ENCODE data around the gene RMND5B.

- TF ChIP-seq, protein P1, sequence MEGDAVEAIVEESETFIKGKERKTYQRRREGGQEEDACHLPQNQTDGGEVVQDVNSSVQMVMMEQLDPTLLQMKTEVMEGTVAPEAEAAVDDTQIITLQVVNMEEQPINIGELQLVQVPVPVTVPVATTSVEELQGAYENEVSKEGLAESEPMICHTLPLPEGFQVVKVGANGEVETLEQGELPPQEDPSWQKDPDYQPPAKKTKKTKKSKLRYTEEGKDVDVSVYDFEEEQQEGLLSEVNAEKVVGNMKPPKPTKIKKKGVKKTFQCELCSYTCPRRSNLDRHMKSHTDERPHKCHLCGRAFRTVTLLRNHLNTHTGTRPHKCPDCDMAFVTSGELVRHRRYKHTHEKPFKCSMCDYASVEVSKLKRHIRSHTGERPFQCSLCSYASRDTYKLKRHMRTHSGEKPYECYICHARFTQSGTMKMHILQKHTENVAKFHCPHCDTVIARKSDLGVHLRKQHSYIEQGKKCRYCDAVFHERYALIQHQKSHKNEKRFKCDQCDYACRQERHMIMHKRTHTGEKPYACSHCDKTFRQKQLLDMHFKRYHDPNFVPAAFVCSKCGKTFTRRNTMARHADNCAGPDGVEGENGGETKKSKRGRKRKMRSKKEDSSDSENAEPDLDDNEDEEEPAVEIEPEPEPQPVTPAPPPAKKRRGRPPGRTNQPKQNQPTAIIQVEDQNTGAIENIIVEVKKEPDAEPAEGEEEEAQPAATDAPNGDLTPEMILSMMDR (IDR thresholded peaks at IDR 0.05), result no peak
- TF ChIP-seq POLR2AphosphoS5 (IDR thresholded peaks at IDR 0.05; ENCODE audit: low read depth, low read length) (no peak), SMC3 (IDR thresholded peaks at IDR 0.05; ENCODE audit: low read depth, low read length) (no peak), RFX5 (IDR thresholded peaks at IDR 0.05; ENCODE audit: low read length) (no peak), ZBTB33 (IDR thresholded peaks at IDR 0.05; ENCODE audit: borderline replicate concordance, low read depth) (no peak)
Observed at GRCh38 chr5:178121391-178122276, 9.2 kb upstream of the RMND5B start.
